NCI-H774 (cell line): ENCODE measurements around the gene KLHL29.

Source experiments
- DNase-seq: peaks from one replicate; lab custom pipeline; 2025; lab: John Stamatoyannopoulos, UW

KLHL29 gene

GRCh38 chr2:23593752-23594459 lies 208.9 kb downstream of the KLHL29 start:
- peak; percentile 21 for DNase-seq

GRCh38 chr2:23594460-23594825 lies 209.5 kb downstream of the KLHL29 start:
- DNase-seq: no peak

DNA sequence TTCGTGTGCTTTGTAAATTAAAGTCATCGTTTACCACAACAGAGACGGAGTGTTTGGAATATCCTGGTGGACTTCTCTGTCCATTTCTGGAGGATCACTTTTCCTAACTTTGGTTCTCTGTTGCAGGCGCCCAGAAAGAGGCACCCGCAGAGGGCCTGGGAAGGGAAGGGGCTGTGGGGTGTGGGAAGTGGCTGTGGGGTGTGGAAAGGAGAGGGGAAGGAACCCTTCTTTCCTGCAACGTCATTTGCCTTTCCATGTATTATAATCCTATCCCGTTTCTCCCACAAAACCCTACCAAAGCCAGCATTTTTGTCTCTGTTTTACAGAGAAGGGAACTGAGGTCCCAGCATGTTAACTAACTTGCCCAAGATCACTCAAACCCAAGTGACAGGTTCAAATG lies 210.0 kb downstream of the KLHL29 start:
- no peak for DNase-seq

DNA sequence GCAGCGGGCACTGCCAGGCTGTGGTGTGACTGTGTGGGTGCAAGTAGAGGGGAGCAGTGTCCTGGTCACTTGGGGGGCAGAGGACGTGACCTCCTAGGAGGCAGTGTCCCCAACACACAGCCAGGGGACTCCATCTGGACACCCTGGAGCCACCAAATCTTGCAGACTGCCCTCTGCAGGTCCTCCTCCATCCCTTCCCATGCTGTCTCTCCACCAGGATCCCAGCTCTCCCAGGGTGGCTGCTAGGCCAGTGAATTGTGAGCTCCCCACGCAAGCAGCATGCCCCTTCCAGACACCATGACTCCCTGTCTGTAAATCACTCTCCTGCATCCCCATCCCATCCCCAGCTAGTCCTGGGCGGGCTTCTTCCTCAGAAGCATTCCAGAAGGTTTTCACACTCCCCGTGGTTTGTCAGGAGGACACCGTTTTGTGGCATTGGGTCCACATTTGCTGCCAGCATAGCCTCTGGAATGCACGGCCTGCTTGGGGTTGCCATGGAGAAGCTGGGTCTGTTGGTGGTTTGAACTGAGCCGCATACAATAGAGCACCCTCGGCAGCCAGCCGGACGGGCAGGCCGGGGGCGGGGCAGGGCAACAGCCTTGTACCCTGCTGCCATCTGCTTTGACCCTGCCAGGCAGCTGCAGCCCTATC lies 210.7 kb downstream of the KLHL29 start:
- DNase-seq: peak; percentile 75

DNA sequence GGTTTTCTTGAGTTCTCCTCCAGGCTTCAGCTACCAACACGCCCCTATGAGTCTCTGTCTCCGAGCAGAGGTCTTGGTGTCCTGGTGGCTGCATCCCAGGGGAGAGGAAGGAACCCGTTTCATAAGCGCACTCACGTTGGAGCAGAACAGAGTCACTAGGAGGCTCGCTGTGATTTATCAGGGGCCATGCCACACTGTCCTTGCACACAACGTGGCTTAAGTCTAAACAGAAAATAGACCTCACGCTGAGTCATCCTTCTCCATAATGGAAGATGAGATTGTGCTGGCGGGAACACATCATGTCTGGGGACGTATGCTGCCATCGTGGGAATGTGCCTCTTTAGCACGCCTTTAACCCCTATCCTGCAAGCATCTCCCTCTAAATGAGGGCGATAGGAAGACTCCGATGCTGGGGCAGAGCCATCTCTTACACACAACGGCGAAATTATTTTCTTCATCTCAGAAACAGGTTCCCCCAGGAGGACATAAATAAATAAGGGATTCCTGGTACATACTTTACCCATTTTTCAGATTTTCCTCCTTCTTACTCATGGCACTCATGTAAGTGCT lies 211.4 kb downstream of the KLHL29 start:
- DNase-seq: no peak

GRCh38 chr2:23597687-23598086 lies 212.7 kb downstream of the KLHL29 start:
- no peak for DNase-seq

DNA sequence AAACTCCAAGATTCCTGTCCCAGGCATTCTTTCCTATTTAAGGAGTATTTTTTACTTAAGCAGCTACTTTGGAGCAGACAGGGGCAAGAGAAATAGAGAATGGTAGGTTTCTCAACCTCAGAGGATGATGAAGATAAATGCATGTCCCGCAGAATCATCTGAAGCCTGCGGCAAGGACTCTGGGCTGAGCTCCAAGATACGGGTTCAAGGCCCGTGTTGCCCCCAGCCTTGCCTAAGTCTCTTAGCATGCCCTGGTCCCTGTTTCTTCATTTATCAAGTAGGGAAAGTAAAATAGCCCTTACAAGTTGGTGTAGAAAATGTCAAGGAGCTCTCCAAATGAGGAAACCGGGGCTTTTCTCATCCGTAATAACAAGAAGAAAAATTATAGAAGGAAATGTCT lies 214.0 kb downstream of the KLHL29 start:
- DNase-seq: no peak

DNA sequence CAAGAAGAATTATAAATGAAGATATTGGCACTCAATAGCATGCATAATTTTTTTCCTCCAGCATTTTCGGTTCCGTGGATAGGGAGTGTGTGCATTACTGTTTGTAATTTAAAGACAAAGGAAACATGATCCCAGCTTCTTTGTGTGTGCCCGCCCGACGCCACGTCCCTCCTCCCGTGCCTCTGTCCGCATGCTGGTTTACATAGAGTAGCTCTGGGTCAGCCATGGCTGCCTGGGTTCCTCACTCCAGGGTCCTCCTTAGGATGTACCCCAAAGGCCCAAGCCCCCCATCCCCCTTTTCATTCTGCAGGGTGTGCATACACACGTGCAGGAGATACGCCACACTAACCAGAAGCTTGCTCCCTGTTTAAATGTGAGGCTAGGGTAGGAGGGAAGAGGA lies 214.7 kb downstream of the KLHL29 start:
- DNase-seq: peak; percentile 47

GRCh38 chr2:23600346-23600745 lies 215.4 kb downstream of the KLHL29 start:
- no peak for DNase-seq

DNA sequence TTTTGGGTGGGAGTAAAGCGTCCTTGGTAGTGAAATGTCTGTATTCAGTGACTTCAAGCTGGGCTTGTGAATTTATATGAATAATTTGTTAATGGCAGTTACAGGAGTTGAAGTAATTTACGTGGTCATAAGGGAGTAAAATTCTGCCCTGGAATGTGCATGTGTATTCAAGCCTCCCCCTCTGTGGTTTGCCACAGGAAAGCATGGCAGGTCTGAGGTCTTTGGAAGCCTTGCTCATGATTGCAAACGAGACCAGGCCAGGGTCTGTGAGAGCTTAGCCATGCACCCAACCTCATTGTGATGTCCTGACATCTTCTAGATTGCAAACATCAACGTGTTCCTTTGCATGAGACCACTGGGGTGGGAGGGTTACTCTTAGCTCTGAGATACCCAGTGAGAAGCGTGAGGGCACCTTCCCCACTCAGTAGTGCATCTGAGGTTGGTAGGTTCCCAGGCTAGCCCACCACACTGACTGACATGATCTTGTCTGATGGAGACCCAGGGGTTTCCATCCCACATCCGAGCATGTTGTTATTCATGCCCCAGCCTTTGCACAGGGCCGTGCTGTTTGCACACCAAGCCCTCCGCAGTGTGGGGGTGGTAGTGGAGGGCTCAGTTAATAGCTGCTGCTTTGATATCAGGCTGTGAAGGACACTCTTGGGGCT lies 216.5 kb downstream of the KLHL29 start:
- no peak for DNase-seq

DNA sequence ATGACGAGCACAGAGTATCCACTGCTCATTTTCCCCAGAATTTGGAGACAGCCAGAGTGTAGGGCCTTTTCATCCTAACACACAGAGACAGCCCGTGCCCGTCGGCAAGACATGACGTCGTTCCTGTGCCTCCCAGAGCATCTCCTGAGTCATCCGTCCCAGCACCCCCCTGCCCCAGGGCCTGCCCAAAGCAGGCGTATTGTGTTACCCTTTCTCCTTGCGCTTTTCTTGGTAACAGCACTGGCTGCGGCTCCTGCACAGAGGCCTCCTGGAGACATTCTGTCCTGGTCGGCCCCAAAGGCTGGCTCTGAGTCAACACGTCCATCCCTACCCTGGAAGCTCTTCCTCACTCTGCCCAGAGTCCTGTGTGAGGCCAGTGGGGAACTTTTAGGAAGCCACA lies 217.1 kb downstream of the KLHL29 start:
- DNase-seq: no peak

- no peak for DNase-seq
Measured at GRCh38 chr2:23603156-23603555, 218.2 kb downstream of the KLHL29 start.

GRCh38 chr2:23603581-23603980 lies 218.6 kb downstream of the KLHL29 start:
- DNase-seq: no peak

DNA sequence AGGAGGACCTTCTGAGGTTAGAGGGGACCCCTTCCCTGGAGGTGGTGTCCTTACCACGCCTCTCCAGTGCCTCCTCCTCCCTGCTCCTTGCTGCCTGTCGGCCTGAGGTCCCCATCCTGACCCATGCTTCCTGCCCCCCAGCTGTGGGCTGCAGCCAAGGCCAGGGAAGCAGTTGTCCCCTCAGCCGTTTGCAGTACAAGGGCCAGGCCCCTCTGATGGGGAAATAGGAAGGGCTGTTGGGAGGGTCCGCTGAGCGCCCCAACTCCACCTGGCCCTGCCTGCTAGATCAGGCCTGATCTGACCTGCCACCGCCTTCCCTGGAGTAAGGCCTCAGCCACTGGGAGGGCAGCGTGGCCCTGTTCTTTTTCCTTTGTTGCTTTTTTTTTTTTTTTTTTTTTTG lies 219.8 kb downstream of the KLHL29 start:
- DNase-seq: no peak

GRCh38 chr2:23605236-23605635 lies 220.3 kb downstream of the KLHL29 start:
- no peak for DNase-seq

GRCh38 chr2:23606196-23606595 lies 221.2 kb downstream of the KLHL29 start:
- DNase-seq: no peak

DNA sequence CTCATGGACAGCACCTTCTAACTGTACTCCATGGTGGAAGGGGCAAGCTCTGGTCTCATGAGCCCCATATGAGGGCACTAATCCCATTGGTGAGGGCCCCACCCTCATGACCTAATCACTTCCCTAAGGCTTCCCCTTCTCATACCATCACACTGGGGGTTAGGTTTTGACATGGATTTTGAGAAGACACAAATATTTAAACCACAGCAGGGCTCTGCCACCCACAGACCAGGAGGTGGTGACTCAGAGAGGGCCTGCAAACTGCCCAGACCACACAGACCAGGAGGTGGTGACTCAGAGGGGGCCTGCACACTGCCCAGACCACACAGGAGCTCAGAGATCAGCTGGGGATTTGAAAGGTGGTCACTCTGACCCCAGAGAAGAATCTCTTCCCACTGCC lies 222.0 kb downstream of the KLHL29 start:
- DNase-seq: no peak

GRCh38 chr2:23607925-23608324 lies 222.9 kb downstream of the KLHL29 start:
- DNase-seq: no peak

GRCh38 chr2:23609254-23609653 lies 224.3 kb downstream of the KLHL29 start:
- no peak for DNase-seq

DNA sequence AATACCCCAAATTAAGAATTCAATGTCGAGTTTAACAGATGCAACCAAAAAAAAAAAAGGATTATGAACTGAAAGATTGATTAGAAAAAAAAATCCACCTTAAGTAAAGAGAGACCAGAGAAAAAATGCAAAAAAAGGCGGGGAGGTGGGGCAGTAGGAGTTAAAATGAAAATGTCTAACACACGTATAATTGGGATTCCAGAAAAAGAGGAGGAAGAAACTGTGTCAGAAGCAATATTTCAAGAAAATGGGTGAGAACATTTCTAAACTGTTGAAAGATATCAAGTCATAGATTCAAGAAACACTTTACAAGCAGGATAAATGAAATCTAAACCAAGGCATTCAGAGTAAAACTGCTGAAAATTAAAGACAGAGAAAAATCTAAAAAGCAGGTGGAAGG lies 226.9 kb downstream of the KLHL29 start:
- DNase-seq: no peak

DNA sequence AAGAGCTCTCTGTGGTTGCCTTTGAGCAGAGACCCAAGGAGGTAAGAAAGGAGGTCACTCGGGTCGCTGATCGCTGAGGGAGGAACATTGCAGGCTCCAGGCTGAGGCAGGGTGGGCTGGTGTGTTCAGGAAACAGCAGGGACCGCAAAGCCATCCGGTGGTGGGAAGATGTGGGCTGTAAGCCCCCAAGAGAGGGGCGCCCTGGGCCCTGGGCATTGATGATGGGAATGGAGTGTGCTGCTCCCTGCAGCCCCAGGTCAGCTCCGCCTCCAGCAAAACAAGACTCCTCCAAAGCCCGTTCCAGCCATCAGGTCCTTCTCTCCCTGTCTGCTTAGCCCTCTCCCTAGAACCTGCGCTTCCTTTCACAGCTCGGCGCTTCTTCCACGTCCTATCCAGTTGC lies 229.7 kb downstream of the KLHL29 start:
- no peak for DNase-seq

DNA sequence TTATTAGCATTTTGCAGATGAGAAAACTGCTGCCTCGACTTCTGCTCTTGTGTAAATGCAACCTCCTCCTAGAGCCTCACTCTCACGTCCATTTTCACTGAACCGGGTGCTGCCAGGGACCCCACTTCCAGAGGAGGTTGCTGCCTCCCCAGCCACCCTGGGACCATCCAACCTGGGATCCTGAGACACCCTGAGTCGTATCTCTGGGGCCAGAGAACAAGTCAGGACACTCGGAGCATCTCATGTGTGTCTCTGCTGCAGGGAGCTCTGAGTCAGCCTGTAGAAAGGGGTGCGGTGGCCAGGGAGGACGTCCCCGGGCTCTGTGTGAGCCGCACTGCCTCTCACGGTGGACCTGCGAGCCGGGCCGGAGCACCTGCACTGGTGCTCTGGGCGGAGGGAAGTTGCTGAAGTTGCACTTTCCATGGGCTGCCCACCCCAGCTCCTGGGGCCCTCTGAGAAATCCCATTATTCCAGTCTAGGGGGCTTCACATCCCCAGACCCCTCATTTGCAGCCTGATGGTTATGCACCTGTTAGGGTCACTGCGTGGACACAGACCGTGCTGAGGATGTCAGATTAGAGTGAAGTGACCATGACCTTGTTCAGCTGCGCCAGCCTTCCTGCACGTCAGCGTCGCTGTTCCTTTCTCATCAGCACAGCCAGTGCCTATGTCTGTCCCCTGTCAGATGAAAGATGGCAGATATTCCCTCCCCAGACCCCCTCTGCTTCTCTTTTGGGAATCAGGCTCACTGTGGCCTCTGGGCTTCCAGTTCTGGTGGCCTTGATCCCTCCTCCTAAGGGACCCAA lies 230.4 kb downstream of the KLHL29 start:
- DNase-seq: no peak
